Caco-2 (cell line): ENCODE results near the gene PIM3. TPM values are rescaled to one million over a fixed set of nuclear protein-coding genes. Genes with fewer than 3 reads are reported as not detected.

Source experiments
- BruUV-seq: library from RNA; stranded (reverse); fragments of 400-500 nt; replicated peaks from 2 replicates; lab custom pipeline; 2021; lab: Mats Ljungman, UMichigan
- CTCF ChIA-PET: fragments of 300-600 bp; sonication (Branson Sonifier 250); formaldehyde crosslinking; loops from one replicate; lab custom pipeline; 2022; ENCODE audit warnings: antibody characterized with exemption; lab: Charles Lee
- POLR2A ChIA-PET: fragments of 300-600 bp; sonication (Branson Sonifier 250); formaldehyde crosslinking; loops from one replicate; lab custom pipeline; 2022; ENCODE audit warnings: antibody characterized with exemption; lab: Charles Lee
- DNase-seq, 2 experiments: peaks; one replicate each; pipeline versions ENCODE4 v3.0.0 to v3.0.0-alpha.2; 2020 to 2022
- H3K27me3 ChIP-seq: replicated peaks from 2 replicates; pipeline ENCODE4 v1.6.0; 2011; ENCODE audit warnings: low read length; ENCODE audit not compliant: control insufficient read depth, insufficient read depth
- H3K36me3 ChIP-seq: 2 replicates; pipeline ENCODE4 v1.5.1; 2011; ENCODE audit warnings: low read length; ENCODE audit not compliant: control insufficient read depth, insufficient read depth
- H3K4me1 ChIP-seq: fragments of 250-450 bp; sonication (Bioruptor Pico); 2 replicates; pipeline ENCODE4 v1.5.1; 2020; ENCODE audit warnings: mild to moderate bottlenecking
- H3K4me3 ChIP-seq: 2 replicates; pipeline ENCODE4 v1.5.1; 2011; ENCODE audit warnings: low read depth, mild to moderate bottlenecking, control low read depth, low read length
- H3K9me3 ChIP-seq: fragments of 250-450 bp; sonication (Bioruptor Pico); 2 replicates; pipeline ENCODE4 v1.5.1; 2020; ENCODE audit warnings: mild to moderate bottlenecking, moderate library complexity
- H3K27ac Mint-ChIP-seq: one replicate; pipeline ENCODE4 v1.8.0; 2022; ENCODE audit warnings: mixed read lengths; ENCODE audit not compliant: unreplicated experiment
- H3K27me3 Mint-ChIP-seq: one replicate; pipeline ENCODE4 v1.8.0; 2022; ENCODE audit warnings: mixed read lengths; ENCODE audit not compliant: insufficient read depth, unreplicated experiment
- H3K36me3 Mint-ChIP-seq: one replicate; pipeline ENCODE4 v1.8.0; 2022; ENCODE audit warnings: mild to moderate bottlenecking, mixed read lengths; ENCODE audit not compliant: insufficient read depth, unreplicated experiment
- H3K4me1 Mint-ChIP-seq: one replicate; pipeline ENCODE4 v1.8.0; 2022; ENCODE audit warnings: low read depth, mixed read lengths; ENCODE audit not compliant: unreplicated experiment
- H3K4me3 Mint-ChIP-seq: one replicate; pipeline ENCODE4 v1.8.0; 2022; ENCODE audit warnings: mild to moderate bottlenecking, moderate library complexity, mixed read lengths; ENCODE audit not compliant: unreplicated experiment
- H3K9me3 Mint-ChIP-seq: one replicate; pipeline ENCODE4 v1.8.0; 2022; ENCODE audit warnings: mixed read lengths; ENCODE audit not compliant: unreplicated experiment
- CTCF ChIP-seq, 2 experiments: fragments of 200-600 bp in 1 of 2; IDR thresholded peaks; 1 replicate in 1 of 2; 2 replicates in 1 of 2; pipeline versions ENCODE4 v1.5.1 to v1.8.0; 2011 to 2022; ENCODE audit warnings: antibody characterized with exemption in 1 of 2, control low read depth in 1 of 2, inconsistent platforms in 1 of 2, low read depth in 1 of 2, low read length in 1 of 2, mild to moderate bottlenecking in 1 of 2, moderate library complexity in 1 of 2; ENCODE audit not compliant: insufficient read depth in 1 of 2, severe bottlenecking in 1 of 2, unreplicated experiment in 1 of 2
- intact Hi-C: fragments of 100-400 bp; cut with micrococcal nuclease; formaldehyde crosslinking; loops from one replicate; pipeline ENCODE4 v1.10.0; 2022; ENCODE audit not compliant: unreplicated experiment
- total RNA-seq: library from RNA; stranded (reverse); gene quantifications from 2 replicates; pipeline ENCODE4 v1.2.3, GENCODE V29; 2022

Gene PIM3
- total RNA-seq, 1 experiment from 2014 or later: 39.6 TPM

DNA sequence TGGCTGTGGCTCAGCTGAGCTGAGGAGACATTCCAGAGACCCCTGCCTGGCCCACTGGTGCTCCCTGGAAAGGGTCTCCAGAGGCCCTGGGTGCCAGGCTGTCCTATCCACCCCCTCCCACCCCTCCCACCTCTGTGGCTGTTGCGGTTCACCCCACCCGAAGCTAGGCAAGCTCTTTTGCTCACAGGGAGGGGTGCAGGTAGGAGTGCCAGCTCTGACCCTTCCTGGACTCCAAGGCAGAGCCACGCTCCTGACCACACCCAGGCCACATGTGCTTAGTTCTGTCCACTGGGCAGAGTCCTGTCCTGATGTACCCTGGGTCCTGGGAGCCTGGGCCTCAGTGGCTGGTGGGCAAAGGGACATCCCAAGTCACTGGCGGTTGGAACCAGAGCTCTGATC lies 35.5 kb downstream of the PIM3 start:
- Histone ChIP-seq H3K4me3 (no peak overlapping the region), H3K27me3 (no peaks in the 10 kb centered on the region), H3K9me3 (no peaks in the 10 kb centered on the region), H3K36me3 (no peaks in the 10 kb centered on the region), H3K4me1 (no peaks in the 10 kb centered on the region)
- Mint-ChIP-seq H3K4me3 (no peak overlapping the region), H3K27me3 (no peaks in the 10 kb centered on the region), H3K27ac (no peak overlapping the region), H3K4me1 (no peaks in the 10 kb centered on the region), H3K36me3 (no peaks in the 10 kb centered on the region), H3K9me3 (peaks cover 7% of the 10 kb centered on the region)
- intact Hi-C loops: no loop called here
- no peak for DNase-seq
- TF ChIP-seq CTCF (IDR thresholded peaks at IDR 0.05; ENCODE audit: insufficient read depth in 1 of 2, low read depth in 1 of 2, low read length in 1 of 2, severe bottlenecking in 1 of 2, unreplicated experiment in 1 of 2): no peak
- CTCF ChIA-PET: no interaction called here
- BruUV-seq: no TSS peak
- POLR2A ChIA-PET: no interaction called here

DNA sequence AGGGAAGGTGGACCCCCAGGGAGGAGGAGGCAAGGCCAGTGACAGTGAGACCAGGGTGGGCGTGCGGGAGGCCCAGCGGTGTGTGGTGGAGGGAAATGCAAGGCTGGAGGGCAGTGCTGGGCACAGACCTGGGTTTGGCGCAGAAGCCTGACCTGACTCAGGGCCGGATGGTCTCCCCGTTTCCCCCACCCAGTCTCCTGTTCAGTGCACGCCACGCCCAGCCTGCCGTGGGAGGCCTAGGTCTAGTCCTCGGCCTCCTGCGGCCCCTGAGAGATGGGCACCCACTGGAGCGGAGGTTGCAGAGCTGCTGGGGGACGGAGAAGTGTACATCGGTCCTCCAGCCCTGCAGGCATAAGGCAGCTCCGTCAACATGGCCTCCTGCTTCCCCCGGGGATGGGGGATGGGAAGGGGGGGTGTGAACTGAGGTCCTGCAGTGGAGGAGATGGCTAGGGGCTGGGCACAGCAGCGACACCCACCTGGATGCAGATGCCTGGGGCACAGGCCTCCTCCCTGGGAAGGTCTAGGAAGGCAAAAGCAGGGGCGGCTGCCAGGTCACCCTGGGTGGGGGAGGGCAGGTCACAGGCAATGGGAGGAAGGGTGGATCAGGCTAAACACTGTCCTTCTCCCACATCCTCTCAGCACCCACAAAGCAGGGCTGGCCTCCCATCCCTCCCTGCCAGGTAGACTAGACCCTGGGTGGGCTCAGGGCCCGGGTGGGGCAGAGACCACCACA lies 36.1 kb downstream of the PIM3 start:
- Histone ChIP-seq H3K4me3 (no peak overlapping the region), H3K27me3 (no peaks in the 10 kb centered on the region), H3K9me3 (no peaks in the 10 kb centered on the region), H3K36me3 (no peaks in the 10 kb centered on the region), H3K4me1 (no peaks in the 10 kb centered on the region)
- Mint-ChIP-seq H3K4me3 (no peak overlapping the region), H3K9me3 (peaks cover 2% of the 10 kb centered on the region), H3K27ac (no peak overlapping the region), H3K36me3 (no peaks in the 10 kb centered on the region), H3K27me3 (no peaks in the 10 kb centered on the region), H3K4me1 (no peaks in the 10 kb centered on the region)
- ChIA-PET POLR2A (no interaction called here), CTCF (no interaction called here)
- no peak for TF ChIP-seq CTCF (IDR thresholded peaks at IDR 0.05; ENCODE audit: insufficient read depth in 1 of 2, low read depth in 1 of 2, low read length in 1 of 2, severe bottlenecking in 1 of 2, unreplicated experiment in 1 of 2)
- intact Hi-C loops: no loop called here
- BruUV-seq: no TSS peak
- no peak for DNase-seq

- no peaks in the 10 kb centered on the region for H3K27me3 Mint-ChIP-seq
- H3K9me3 ChIP-seq: no peaks in the 10 kb centered on the region
- ChIA-PET POLR2A (no interaction called here), CTCF (no interaction called here)
- no peaks in the 10 kb centered on the region for H3K4me1 Mint-ChIP-seq
- H3K36me3 Mint-ChIP-seq: no peaks in the 10 kb centered on the region
- no peak overlapping the region for H3K4me3 Mint-ChIP-seq
- H3K4me1 ChIP-seq: no peaks in the 10 kb centered on the region
- no TSS peak for BruUV-seq
- no peak overlapping the region for H3K27ac Mint-ChIP-seq
- intact Hi-C loops: no loop called here
- H3K27me3 ChIP-seq: no peaks in the 10 kb centered on the region
- no peaks in the 10 kb centered on the region for H3K9me3 Mint-ChIP-seq
- TF ChIP-seq CTCF (IDR thresholded peaks at IDR 0.05; ENCODE audit: insufficient read depth in 1 of 2, low read depth in 1 of 2, low read length in 1 of 2, severe bottlenecking in 1 of 2, unreplicated experiment in 1 of 2): no peak
- no peak overlapping the region for H3K4me3 ChIP-seq
- H3K36me3 ChIP-seq: no peaks in the 10 kb centered on the region
- peak in 1 of 2 experiments; percentile 35 for DNase-seq
These were observed 36.7 kb downstream of the PIM3 start for GRCh38 chr22:49997251-49997599.
